K562 (cell line): ENCODE results near the gene TRMT1. TPM values are rescaled to one million over a fixed set of nuclear protein-coding genes. Genes with fewer than 3 reads are reported as not detected.

ENCODE experiments used
- ATF7 ChIP-seq: fragments of 450-650 bp; IDR thresholded peaks from 2 replicates; pipeline ENCODE4 v1.7.1; 2014; ENCODE audit warnings: mild to moderate bottlenecking, moderate library complexity
- CHD7 ChIP-seq: fragments of 200-600 bp; sonication (generic); IDR thresholded peaks from one replicate; pipeline ENCODE4 v1.6.1; 2012; ENCODE audit warnings: mild to moderate bottlenecking, low read depth, low read length, inconsistent platforms
- SMAD1 ChIP-seq: fragments of 150-350 bp; IDR thresholded peaks from 2 replicates; pipeline ENCODE4 v1.6.1; 2014; ENCODE audit warnings: low read length, low read depth; ENCODE audit not compliant: partially characterized antibody
- SMAD3 ChIP-seq: fragments of 450-650 bp; formaldehyde crosslinking; conservative IDR thresholded peaks from 2 replicates; pipeline ENCODE4 v1.4.0; 2020; ENCODE audit warnings: mild to moderate bottlenecking
- SUPT5H ChIP-seq: fragments of 450-650 bp; IDR thresholded peaks from 2 replicates; pipeline ENCODE4 v1.6.1; 2016
- polyA plus RNA-seq, 8 experiments: library from polyadenylated mRNA; depleted of rRNA in 4 of 8; stranded (reverse) in 5 of 8; unstranded in 3 of 8; fragments of >200 nt; fragmentation: Nextera tagmentation in 2 of 8; fragmentation: Illumina TruSeq in 1 of 8; extraction: Ambion mirVana in 2 of 8; extraction: Trizol in 1 of 8; gene quantifications; 2 replicates each; pipeline versions ENCODE4 v1.2.1 to v1.2.3, GENCODE V29; 2011 to 2014; ENCODE audit warnings: inconsistent platforms in 1 of 8, missing spikeins in 1 of 8
- total RNA-seq, 7 experiments: library from RNA; depleted of rRNA in 6 of 7; stranded (reverse); fragments of >200 nt in 6 of 7; fragmentation: Illumina TruSeq in 2 of 7; extraction: Trizol in 2 of 7; gene quantifications; 2 replicates each; pipeline versions ENCODE4 v1.2.1 to v1.2.3, GENCODE V29; 2011 to 2021; ENCODE audit warnings: low replicate concordance in 1 of 7
- TF ChIP-seq, protein P1 (sequence below): fragments of 450-650 bp; IDR thresholded peaks from 2 replicates; pipeline ENCODE4 v1.6.1; 2018; ENCODE audit not compliant: partially characterized antibody
- TF ChIP-seq, protein P2 (sequence below): IDR thresholded peaks from 3 replicates; pipeline ENCODE4 v1.6.1; 2011; ENCODE audit warnings: borderline replicate concordance, mild to moderate bottlenecking; ENCODE audit not compliant: insufficient read length, insufficient read depth

TRMT1 gene
- total and polyA plus RNA-seq, 9 of the 15 experiments (the other 6 are each of a cell fraction or from before 2014, with no cell fraction given): 5.8 to 158 (median 54.3) TPM

DNA sequence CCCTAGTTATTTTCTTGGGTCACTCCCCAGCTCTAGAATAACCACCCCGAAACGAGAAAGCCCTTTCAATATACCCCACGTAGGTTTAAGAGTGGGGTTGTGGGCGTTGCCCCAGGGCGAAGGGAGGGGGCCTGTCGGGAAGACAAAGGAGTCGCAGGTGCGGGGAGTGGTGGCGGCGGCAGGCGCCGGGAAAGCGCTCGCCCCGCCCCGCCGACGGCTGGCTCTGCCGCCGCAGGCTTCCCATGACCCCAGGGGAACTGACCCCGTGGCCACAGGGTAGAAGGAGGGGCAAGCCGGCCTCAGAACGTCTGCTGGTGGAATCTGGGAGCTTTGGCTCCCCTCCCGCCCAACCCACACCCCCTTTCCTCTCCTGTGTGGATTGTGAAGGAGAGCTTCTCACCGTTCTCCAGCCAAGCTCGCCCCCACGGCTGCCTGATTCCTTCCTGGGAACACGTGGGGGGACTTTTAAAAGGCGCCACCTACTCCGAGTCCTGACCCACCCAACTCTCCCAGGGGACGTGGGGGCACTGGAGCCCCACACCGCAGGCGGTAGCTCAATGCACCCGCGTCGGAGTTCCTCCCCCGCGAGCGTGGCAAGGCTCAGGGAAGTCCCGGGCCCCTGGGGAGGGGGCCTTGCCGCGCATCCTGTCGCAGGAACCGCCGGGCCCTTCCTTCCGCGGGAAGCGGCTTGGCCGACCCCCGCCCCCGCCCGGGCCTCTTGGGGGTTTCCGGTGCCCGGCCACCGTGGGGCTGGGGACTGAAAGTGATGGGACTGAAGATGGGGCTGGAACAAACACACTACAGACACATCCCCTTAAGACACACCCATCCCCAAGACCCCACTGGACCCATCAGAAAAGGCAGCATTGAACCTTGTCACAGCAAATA is 39.2 kb upstream of the TRMT1 start (continued):
- TF ChIP-seq, protein P1, sequence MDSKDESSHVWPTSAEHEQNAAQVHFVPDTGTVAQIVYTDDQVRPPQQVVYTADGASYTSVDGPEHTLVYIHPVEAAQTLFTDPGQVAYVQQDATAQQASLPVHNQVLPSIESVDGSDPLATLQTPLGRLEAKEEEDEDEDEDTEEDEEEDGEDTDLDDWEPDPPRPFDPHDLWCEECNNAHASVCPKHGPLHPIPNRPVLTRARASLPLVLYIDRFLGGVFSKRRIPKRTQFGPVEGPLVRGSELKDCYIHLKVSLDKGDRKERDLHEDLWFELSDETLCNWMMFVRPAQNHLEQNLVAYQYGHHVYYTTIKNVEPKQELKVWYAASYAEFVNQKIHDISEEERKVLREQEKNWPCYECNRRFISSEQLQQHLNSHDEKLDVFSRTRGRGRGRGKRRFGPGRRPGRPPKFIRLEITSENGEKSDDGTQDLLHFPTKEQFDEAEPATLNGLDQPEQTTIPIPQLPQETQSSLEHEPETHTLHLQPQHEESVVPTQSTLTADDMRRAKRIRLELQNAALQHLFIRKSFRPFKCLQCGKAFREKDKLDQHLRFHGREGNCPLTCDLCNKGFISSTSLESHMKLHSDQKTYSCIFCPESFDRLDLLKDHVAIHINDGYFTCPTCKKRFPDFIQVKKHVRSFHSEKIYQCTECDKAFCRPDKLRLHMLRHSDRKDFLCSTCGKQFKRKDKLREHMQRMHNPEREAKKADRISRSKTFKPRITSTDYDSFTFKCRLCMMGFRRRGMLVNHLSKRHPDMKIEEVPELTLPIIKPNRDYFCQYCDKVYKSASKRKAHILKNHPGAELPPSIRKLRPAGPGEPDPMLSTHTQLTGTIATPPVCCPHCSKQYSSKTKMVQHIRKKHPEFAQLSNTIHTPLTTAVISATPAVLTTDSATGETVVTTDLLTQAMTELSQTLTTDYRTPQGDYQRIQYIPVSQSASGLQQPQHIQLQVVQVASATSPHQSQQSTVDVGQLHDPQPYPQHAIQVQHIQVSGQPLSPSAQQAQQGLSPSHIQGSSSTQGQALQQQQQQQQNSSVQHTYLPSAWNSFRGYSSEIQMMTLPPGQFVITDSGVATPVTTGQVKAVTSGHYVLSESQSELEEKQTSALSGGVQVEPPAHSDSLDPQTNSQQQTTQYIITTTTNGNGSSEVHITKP: no peak
- TF ChIP-seq SMAD3: no peak
- peak; percentile 83 for TF ChIP-seq SUPT5H
- TF ChIP-seq, protein P2, sequence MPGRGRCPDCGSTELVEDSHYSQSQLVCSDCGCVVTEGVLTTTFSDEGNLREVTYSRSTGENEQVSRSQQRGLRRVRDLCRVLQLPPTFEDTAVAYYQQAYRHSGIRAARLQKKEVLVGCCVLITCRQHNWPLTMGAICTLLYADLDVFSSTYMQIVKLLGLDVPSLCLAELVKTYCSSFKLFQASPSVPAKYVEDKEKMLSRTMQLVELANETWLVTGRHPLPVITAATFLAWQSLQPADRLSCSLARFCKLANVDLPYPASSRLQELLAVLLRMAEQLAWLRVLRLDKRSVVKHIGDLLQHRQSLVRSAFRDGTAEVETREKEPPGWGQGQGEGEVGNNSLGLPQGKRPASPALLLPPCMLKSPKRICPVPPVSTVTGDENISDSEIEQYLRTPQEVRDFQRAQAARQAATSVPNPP: no peak
- no peak; the same call in 1 of the 2 replicates for TF ChIP-seq ATF7
- TF ChIP-seq SMAD1: peak; percentile 60
- TF ChIP-seq CHD7: no peak
